ENCODE results near the gene ADAM10. TPM values are rescaled to one million over a fixed set of nuclear protein-coding genes. Genes with fewer than 3 reads are reported as not detected.

ADAM10 gene
- total and polyA plus RNA-seq, 2 of the 8 experiments (the other 6 are each of a cell fraction or from before 2014, with no cell fraction given): 46.5 to 163 TPM

- TF ChIP-seq TBP (IDR thresholded peaks at IDR 0.05; ENCODE audit: low read depth, low read length): peak; percentile 79
Observed at GRCh38 chr15:58770857-58771620, 21.5 kb upstream of the ADAM10 start, which contains the start of gene MINDY2 (continued).

Data from H1 (cell line).